Stimulated activated CD8-positive, alpha-beta memory T cell treated with anti-CD3 and anti-CD28 coated beads, Interleukin-12 subunit alpha, Interleukin-12 subunit beta, amount 100 ng/mL, for 24 hours (primary cell): ENCODE results near the gene MED12L.
"Not testable (repeated sequence)": the region's sequence is repeated elsewhere in the genome, so short reads cannot be mapped to it uniquely, and the experiment has no call there.

Experiments used
- DNase-seq: peaks from one replicate; pipeline ENCODE4 v3.0.0-alpha.2; 2020; ENCODE audit errors: extremely low read depth

The MED12L gene, protein sequence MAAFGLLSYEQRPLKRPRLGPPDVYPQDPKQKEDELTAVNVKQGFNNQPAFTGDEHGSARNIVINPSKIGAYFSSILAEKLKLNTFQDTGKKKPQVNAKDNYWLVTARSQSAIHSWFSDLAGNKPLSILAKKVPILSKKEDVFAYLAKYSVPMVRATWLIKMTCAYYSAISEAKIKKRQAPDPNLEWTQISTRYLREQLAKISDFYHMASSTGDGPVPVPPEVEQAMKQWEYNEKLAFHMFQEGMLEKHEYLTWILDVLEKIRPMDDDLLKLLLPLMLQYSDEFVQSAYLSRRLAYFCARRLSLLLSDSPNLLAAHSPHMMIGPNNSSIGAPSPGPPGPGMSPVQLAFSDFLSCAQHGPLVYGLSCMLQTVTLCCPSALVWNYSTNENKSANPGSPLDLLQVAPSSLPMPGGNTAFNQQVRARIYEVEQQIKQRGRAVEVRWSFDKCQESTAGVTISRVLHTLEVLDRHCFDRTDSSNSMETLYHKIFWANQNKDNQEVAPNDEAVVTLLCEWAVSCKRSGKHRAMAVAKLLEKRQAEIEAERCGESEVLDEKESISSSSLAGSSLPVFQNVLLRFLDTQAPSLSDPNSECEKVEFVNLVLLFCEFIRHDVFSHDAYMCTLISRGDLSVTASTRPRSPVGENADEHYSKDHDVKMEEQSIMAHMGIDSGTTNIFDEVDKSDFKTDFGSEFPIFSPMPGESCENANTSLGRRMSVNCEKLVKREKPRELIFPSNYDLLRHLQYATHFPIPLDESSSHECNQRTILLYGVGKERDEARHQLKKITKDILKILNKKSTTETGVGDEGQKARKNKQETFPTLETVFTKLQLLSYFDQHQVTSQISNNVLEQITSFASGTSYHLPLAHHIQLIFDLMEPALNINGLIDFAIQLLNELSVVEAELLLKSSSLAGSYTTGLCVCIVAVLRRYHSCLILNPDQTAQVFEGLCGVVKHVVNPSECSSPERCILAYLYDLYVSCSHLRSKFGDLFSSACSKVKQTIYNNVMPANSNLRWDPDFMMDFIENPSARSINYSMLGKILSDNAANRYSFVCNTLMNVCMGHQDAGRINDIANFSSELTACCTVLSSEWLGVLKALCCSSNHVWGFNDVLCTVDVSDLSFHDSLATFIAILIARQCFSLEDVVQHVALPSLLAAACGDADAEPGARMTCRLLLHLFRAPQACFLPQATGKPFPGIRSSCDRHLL (N-terminal part only)

GRCh38 chr3:151085227-151085888 is at the start of gene MED12L:
MED12L (plus strand) TSS chr3:151085664; CDS start chr3:151086927, 1,263 bp downstream.
- no peak for DNase-seq

- DNase-seq, result no peak
These were observed 47.6 kb upstream of the MED12L start for GRCh38 chr3:151037746-151038477.

GRCh38 chr3:151044706-151045105 is 40.8 kb upstream of the MED12L start:
- no peak for DNase-seq

- DNase-seq, result no peak
These were observed 37.8 kb upstream of the MED12L start for GRCh38 chr3:151047636-151048035.

DNA sequence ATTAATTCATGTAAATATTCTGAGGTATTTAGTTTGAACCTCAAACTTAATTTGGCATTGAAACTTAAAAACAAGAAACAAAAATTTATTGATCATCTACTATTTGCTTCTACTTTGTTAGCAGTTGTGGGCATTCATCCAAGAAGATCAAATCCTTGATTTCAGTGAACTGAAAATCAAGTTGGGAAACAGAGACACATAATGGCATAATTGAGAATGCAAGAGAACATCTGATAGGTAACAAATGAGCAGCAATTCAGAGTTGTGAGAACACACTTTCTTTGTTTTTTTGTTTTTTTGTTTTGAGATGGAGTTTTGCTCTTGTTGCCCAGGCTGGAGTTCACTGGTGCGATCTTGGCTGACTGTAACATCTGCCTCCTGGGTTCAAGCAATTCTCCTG is 33.9 kb upstream of the MED12L start:
- no peak for DNase-seq

DNA sequence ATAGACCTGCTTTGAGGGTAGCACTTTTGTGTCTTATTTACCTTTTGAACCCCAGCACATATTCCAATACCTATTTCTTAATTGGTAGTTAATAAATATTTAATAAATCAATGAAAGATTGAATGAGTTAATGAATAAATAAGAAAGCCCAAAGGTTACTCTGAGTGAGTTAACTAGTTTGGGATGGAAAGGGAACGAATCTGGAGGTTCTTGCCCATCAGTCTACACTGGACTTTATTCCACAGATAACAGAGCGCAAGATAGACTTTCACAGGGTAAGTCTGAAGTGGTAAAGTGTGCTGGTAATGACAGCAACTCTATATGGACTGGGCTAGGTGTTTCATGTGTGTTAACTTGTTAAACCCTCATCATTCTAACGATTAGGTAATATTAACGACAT is 33.1 kb upstream of the MED12L start:
- no peak for DNase-seq

GRCh38 chr3:151052756-151053155 is 32.7 kb upstream of the MED12L start:
- no peak for DNase-seq

GRCh38 chr3:151058740-151059139 is 26.7 kb upstream of the MED12L start:
- DNase-seq, result no peak

- DNase-seq, result no peak
These were observed 22.9 kb upstream of the MED12L start for GRCh38 chr3:151062611-151063010.

GRCh38 chr3:151067158-151067557 is 18.3 kb upstream of the MED12L start:
- no peak for DNase-seq

DNA sequence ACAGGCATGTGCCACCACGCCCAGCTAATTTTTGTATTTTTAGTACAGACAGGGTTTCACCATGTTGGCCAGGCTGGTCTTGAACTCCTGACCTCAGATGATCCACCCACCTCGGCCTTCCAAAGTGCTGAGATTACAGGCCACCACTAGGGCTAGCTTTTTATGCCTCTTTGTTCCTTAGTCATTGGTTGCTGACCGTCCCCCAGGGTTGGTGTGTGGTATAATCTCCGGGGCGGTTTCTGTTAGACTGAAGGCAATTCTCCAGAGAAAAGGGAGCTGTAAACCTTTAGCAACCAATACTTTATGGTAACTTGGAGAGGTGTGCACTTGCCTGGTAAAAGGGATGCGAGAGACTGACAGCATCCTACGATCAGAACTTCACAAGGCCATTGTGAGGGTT is 12.6 kb upstream of the MED12L start:
- not testable (repeated sequence) for DNase-seq

GRCh38 chr3:151074256-151074655 is 11.2 kb upstream of the MED12L start:
- DNase-seq, result no peak

GRCh38 chr3:151075869-151076562 is 9.4 kb upstream of the MED12L start:
- DNase-seq, result no peak

- no peak for DNase-seq
These were observed 8.8 kb upstream of the MED12L start for GRCh38 chr3:151076626-151077025.

DNA sequence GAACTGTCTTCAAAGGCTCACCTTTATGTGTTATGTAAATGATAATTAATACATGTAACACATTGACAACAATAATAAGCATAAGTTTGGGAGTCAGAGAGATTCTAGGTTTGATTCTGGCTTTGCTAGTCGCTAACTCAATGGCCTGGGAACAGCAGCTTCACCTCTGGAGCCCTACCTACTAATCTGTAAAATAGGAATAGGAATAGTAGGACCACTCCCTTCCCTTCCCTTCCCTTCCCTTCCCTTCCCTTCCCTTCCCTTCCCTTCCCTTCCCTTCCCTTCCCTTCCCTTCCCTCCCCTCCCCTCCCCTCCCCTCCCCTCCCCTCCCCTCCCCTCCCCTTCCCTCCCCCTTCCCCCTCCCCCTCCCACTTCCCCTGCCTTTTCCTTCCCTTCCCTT is 4.4 kb upstream of the MED12L start:
- DNase-seq, result not testable (repeated sequence)

GRCh38 chr3:151082880-151083838 is 2.3 kb upstream of the MED12L start:
- DNase-seq, result no peak

GRCh38 chr3:151084893-151085226 is 604 bp upstream of the MED12L start:
- DNase-seq, result no peak

DNA sequence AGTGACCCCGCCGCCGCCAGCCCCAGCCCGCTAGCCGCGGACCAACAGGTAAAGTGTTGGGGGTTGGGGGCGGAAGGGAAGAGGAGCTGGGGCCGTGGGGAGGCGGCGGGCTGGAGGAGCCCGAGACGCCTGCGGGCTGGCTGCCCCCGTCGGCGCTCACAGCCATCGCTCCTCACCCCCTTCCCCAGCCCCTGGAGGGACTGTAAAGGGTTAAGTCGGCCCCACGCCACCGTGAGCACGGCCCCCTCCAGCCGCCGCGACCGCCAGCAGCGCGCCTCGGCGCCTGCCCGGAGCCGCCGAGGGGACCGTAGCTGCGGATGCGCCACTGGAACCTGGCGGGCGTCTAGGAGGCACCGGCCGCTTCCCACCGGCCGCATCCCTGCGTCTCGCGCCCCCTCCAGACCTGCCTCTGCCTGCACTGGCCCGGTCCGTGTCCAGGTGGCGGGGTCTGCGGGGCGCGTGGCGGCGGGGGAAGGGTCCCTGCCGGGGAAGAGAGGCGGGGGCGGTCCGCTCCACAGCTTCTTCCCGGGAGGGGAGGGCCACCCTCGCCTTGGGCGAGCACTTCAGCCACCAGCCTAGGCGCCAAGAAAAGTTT is 522 bp downstream of the MED12L start:
- no peak for DNase-seq
